B cell (primary cell): ENCODE results near the gene GNPDA1. TPM values are rescaled to one million over a fixed set of nuclear protein-coding genes. Genes with fewer than 3 reads are reported as not detected.

ENCODE experiments used
- ATAC-seq: fragments of 200-7000 bp; cut with Tn5 transposase; one replicate; pipeline ENCODE4 v1.10.0; 2021; ENCODE audit warnings: low read depth, mild to moderate bottlenecking, moderate number of reproducible peaks, moderate library complexity
- CTCF ChIA-PET: fragments of 350-600 bp; sonication (Branson Sonifier 250); formaldehyde crosslinking; loops from one replicate; lab custom pipeline; 2021; ENCODE audit warnings: antibody characterized with exemption, inconsistent platforms; lab: Charles Lee
- POLR2A ChIA-PET: fragments of 350-600 bp; sonication (Branson Sonifier 250); formaldehyde crosslinking; loops from one replicate; lab custom pipeline; 2021; ENCODE audit warnings: antibody characterized with exemption; lab: Charles Lee
- DNase-seq: peaks from one replicate; pipeline ENCODE4 v3.0.0; 2013
- H2AFZ ChIP-seq: 2 replicates; pipeline ENCODE4 v1.6.1; 2012; ENCODE audit warnings: mild to moderate bottlenecking, low read depth, low read length; ENCODE audit not compliant: insufficient read depth, poor library complexity, severe bottlenecking
- H3K27ac ChIP-seq, 2 donors: 1 replicate in 1 of 2; 2 replicates in 1 of 2; pipeline ENCODE4 v1.5.1; 2012 to 2013; ENCODE audit warnings: low read length in 2 of 2, mild to moderate bottlenecking in 2 of 2, moderate library complexity in 1 of 2
- H3K27me3 ChIP-seq, 4 experiments: fragments of 200-600 bp in 1 of 4; sonication (generic) in 1 of 4; replicated peaks in 1 of 4; 1 replicate in 2 of 4; 2 replicates in 2 of 4; pipeline versions ENCODE4 v1.6.1 to v1.7.0; 2013 to 2016; ENCODE audit warnings: low read length in 3 of 4, mild to moderate bottlenecking in 2 of 4, mixed read lengths in 1 of 4, moderate library complexity in 1 of 4; ENCODE audit not compliant: insufficient read depth in 4 of 4, control insufficient read depth in 3 of 4; ENCODE audit errors: control extremely low read depth in 1 of 4
- H3K36me3 ChIP-seq, 2 experiments: replicated peaks in 1 of 2; 1 replicate in 1 of 2; 2 replicates in 1 of 2; pipeline versions ENCODE4 v1.6.1 to v1.7.1; 2013; ENCODE audit warnings: low read length in 1 of 2; ENCODE audit not compliant: insufficient read depth in 2 of 2, control insufficient read depth in 1 of 2; ENCODE audit errors: control extremely low read depth in 1 of 2, extremely low read depth in 1 of 2
- H3K4me1 ChIP-seq, 2 donors: fragments of 200-600 bp in 1 of 2; sonication (generic) in 1 of 2; 1 replicate in 1 of 2; 2 replicates in 1 of 2; pipeline versions ENCODE4 v1.5.1 to v1.6.1; 2013 to 2017; ENCODE audit warnings: low read length in 2 of 2; ENCODE audit not compliant: control insufficient read depth in 2 of 2, insufficient read depth in 2 of 2
- H3K4me2 ChIP-seq: replicated peaks from 2 replicates; pipeline ENCODE3; 2012; ENCODE audit warnings: mild to moderate bottlenecking, low read depth, low read length; ENCODE audit not compliant: poor library complexity, severe bottlenecking
- H3K4me3 ChIP-seq, 5 experiments: fragments of 200-600 bp in 1 of 5; sonication (generic) in 1 of 5; 1 replicate in 3 of 5; 2 replicates in 2 of 5; pipeline versions ENCODE4 v1.5.1 to v1.7.0; 2011 to 2016; ENCODE audit warnings: low read length in 4 of 5, mild to moderate bottlenecking in 4 of 5, low read depth in 2 of 5, control low read depth in 1 of 5, moderate library complexity in 1 of 5; ENCODE audit not compliant: insufficient read depth in 1 of 5; ENCODE audit errors: control extremely low read depth in 1 of 5, extremely low read depth in 1 of 5
- H3K79me2 ChIP-seq: fragments of 200-600 bp; sonication (generic); one replicate; pipeline ENCODE4 v1.6.0; 2016; ENCODE audit warnings: low read length; ENCODE audit not compliant: control insufficient read depth, insufficient read depth
- H3K9ac ChIP-seq: fragments of 200-600 bp; sonication (generic); 2 replicates; pipeline ENCODE4 v1.6.1; 2017; ENCODE audit warnings: mild to moderate bottlenecking, low read length, moderate library complexity
- H3K9me3 ChIP-seq, 3 donors: one replicate each; pipeline versions ENCODE4 v1.6.1 to v1.7.1; 2013; ENCODE audit warnings: low read length in 2 of 3; ENCODE audit not compliant: control insufficient read depth in 2 of 3, insufficient read depth in 1 of 3; ENCODE audit errors: control extremely low read depth in 1 of 3
- H4K20me1 ChIP-seq: 2 replicates; pipeline ENCODE4 v1.6.0; 2012; ENCODE audit warnings: mild to moderate bottlenecking, low read length; ENCODE audit not compliant: insufficient read depth, control insufficient read depth, poor library complexity, severe bottlenecking
- H3K27ac Mint-ChIP-seq: one replicate; pipeline ENCODE4 v1.8.0; 2021; ENCODE audit warnings: mixed read lengths
- H3K27me3 Mint-ChIP-seq: one replicate; pipeline ENCODE4 v1.8.0; 2021; ENCODE audit warnings: mixed read lengths
- H3K4me1 Mint-ChIP-seq: one replicate; pipeline ENCODE4 v1.8.0; 2021; ENCODE audit warnings: mixed read lengths
- H3K4me3 Mint-ChIP-seq: one replicate; pipeline ENCODE4 v1.8.0; 2021; ENCODE audit warnings: mixed read lengths
- H3K9me3 Mint-ChIP-seq: one replicate; pipeline ENCODE4 v1.8.0; 2022; ENCODE audit warnings: mixed read lengths; ENCODE audit not compliant: insufficient read depth
- EZH2 ChIP-seq: IDR thresholded peaks from 2 replicates; pipeline ENCODE4 v1.6.1; 2012; ENCODE audit warnings: borderline replicate concordance, low read depth, mild to moderate bottlenecking, moderate library complexity, low read length; ENCODE audit not compliant: insufficient read depth, poor library complexity, severe bottlenecking
- WGBS: methylation state at CpG from one replicate; pipeline ENCODE4 v1.1.5; 2013; ENCODE audit warnings: missing lambda C conversion rate; ENCODE audit not compliant: insufficient coverage; 5-methylcytosine and 5-hydroxymethylcytosine counted together
- intact Hi-C: fragments of 100-400 bp; cut with micrococcal nuclease; formaldehyde crosslinking; loops from one replicate; pipeline ENCODE4 v1.10.0; 2022
- polyA plus RNA-seq: library from polyadenylated mRNA; depleted of rRNA; stranded (reverse); fragments of >200 nt; gene quantifications from 2 replicates; pipeline ENCODE4 v1.2.3, GENCODE V29; 2012
- total RNA-seq, 2 donors: library from RNA; stranded (reverse); fragments of 120-200 nt in 1 of 2; gene quantifications; 1 replicate in 1 of 2; 2 replicates in 1 of 2; pipeline versions ENCODE4 v1.2.3 to v1.2.4, GENCODE V29; 2013 to 2022
- TF ChIP-seq, protein P1 (sequence below): fragments of 200-600 bp; IDR thresholded peaks from one replicate; pipeline ENCODE4 v1.8.0; 2022; ENCODE audit warnings: antibody characterized with exemption, mild to moderate bottlenecking

The GNPDA1 gene
- total and polyA plus RNA-seq, 2 donors (not counting 1 experiment from before 2014, with no cell fraction given), result 3.1 to 12.1 TPM

DNA sequence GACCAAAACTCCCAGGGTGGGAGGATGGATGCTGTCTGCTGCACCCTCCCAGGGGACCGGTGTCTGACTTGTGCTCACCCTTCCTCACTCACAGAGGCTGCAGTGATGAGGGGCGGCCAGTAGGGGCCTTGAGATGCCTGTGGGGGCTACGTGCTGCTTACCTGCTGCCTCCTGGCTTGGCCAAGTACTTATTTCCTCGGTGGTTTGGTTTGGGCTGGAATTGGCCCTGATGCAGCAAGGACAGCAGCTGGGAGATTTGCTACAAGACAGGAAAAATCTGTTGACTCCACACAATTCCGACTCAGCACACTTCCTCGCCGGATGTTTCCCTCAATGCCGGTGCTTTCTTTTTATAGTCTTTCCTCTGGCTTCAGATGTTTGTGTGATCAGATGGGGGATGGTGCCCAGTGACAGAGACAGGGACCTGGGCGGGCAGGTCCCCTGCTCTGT, 61.5 kb downstream of the GNPDA1 start:
- no peak overlapping the region for H3K27ac Mint-ChIP-seq
- peaks cover 0 to 6% of the 10 kb centered on the region in 2 donors for H3K4me1 ChIP-seq
- H3K36me3 ChIP-seq, result peaks cover 0 to 2% of the 10 kb centered on the region in 2 experiments
- DNase-seq, result peak; percentile 47
- H3K4me3 ChIP-seq, result no peak overlapping the region
- CTCF ChIA-PET, result interaction anchor here (1.0 to 1.2 kb wide), 2 partner anchors 9 to 13 kb away, joined by 4 to 10 read pairs; no protein-coding TSS in a partner anchor
- no peak overlapping the region for H2AFZ ChIP-seq
- intact Hi-C loops, result no loop called here
- H3K4me1 Mint-ChIP-seq, result peaks cover 12% of the 10 kb centered on the region
- TF ChIP-seq EZH2, result no peak
- TF ChIP-seq, protein P1, sequence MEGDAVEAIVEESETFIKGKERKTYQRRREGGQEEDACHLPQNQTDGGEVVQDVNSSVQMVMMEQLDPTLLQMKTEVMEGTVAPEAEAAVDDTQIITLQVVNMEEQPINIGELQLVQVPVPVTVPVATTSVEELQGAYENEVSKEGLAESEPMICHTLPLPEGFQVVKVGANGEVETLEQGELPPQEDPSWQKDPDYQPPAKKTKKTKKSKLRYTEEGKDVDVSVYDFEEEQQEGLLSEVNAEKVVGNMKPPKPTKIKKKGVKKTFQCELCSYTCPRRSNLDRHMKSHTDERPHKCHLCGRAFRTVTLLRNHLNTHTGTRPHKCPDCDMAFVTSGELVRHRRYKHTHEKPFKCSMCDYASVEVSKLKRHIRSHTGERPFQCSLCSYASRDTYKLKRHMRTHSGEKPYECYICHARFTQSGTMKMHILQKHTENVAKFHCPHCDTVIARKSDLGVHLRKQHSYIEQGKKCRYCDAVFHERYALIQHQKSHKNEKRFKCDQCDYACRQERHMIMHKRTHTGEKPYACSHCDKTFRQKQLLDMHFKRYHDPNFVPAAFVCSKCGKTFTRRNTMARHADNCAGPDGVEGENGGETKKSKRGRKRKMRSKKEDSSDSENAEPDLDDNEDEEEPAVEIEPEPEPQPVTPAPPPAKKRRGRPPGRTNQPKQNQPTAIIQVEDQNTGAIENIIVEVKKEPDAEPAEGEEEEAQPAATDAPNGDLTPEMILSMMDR, result peak; percentile 62
- H3K9me3 ChIP-seq, result no peaks in the 10 kb centered on the region
- no peak overlapping the region for H3K4me3 Mint-ChIP-seq
- peak; percentile 82 for ATAC-seq
- H3K9me3 Mint-ChIP-seq, result no peaks in the 10 kb centered on the region
- 49% methylated on average over 4 of the region's 9 CpGs for WGBS
- no peaks in the 10 kb centered on the region for H3K79me2 ChIP-seq
- POLR2A ChIA-PET, result no interaction called here
- no peaks in the 10 kb centered on the region for H3K27me3 Mint-ChIP-seq
- H3K4me2 ChIP-seq, result no peak overlapping the region
- no peak overlapping the region for H3K9ac ChIP-seq
- no peaks in the 10 kb centered on the region for H3K27me3 ChIP-seq
- H4K20me1 ChIP-seq, result no peaks in the 10 kb centered on the region
- H3K27ac ChIP-seq, result no peak overlapping the region

Other genes with a start within 250 kb of the GNPDA1 start
- not detected in 2 replicates for gene PCDH1, start 134.6 kb downstream of the GNPDA1 start, total RNA-seq
- 0.06 TPM in 1 of 2 replicates, not detected in the other for gene PCDH1, start 134.6 kb downstream of the GNPDA1 start, polyA plus RNA-seq
- gene DELE1, start 89.2 kb downstream of the GNPDA1 start, total RNA-seq, result 124 and 134 TPM in 2 replicates
- gene DELE1, start 89.2 kb downstream of the GNPDA1 start, polyA plus RNA-seq, result 85.5 and 127 TPM in 2 replicates
- not detected in 2 replicates for gene PCDH12, start 54.8 kb downstream of the GNPDA1 start, total RNA-seq
- 0.01 TPM in 1 of 2 replicates, not detected in the other for gene PCDH12, start 54.8 kb downstream of the GNPDA1 start, polyA plus RNA-seq
- 26.6 and 28.1 TPM in 2 replicates for gene RNF14, start 43.9 kb downstream of the GNPDA1 start, total RNA-seq
- 7.2 and 10.5 TPM in 2 replicates for gene RNF14, start 43.9 kb downstream of the GNPDA1 start, polyA plus RNA-seq
- gene NDFIP1, start 95.8 kb upstream of the GNPDA1 start, total RNA-seq, result 34.6 TPM in 2 replicates
- 8.3 and 10.6 TPM in 2 replicates for gene NDFIP1, start 95.8 kb upstream of the GNPDA1 start, polyA plus RNA-seq